NT2/D1 (cell line): Measurements from ENCODE around the gene SMAD1.

ENCODE experiments used
- DNase-seq: peaks from one replicate; pipeline ENCODE4 v3.0.0-alpha.2; 2011; ENCODE audit warnings: low read depth, low spot score
- H3K27me3 ChIP-seq: 2 replicates; pipeline ENCODE4 v1.6.0; 2011; ENCODE audit warnings: mild to moderate bottlenecking; ENCODE audit not compliant: insufficient read length, insufficient read depth
- H3K36me3 ChIP-seq: 2 replicates; pipeline ENCODE4 v1.6.1; 2011; ENCODE audit warnings: mild to moderate bottlenecking, low read length, mixed read lengths; ENCODE audit not compliant: insufficient read depth, insufficient read length
- H3K4me1 ChIP-seq: 2 replicates; pipeline ENCODE4 v1.5.1; 2011; ENCODE audit not compliant: insufficient read depth, insufficient read length
- H3K4me3 ChIP-seq: 2 replicates; pipeline ENCODE4 v1.5.1; 2011; ENCODE audit warnings: low read depth; ENCODE audit not compliant: insufficient read length
- H3K9ac ChIP-seq: 2 replicates; pipeline ENCODE4 v1.6.0; 2011; ENCODE audit warnings: low read depth; ENCODE audit not compliant: insufficient read length
- H3K9me3 ChIP-seq: 2 replicates; pipeline ENCODE4 v1.5.1; 2011; ENCODE audit warnings: mild to moderate bottlenecking, low read length; ENCODE audit not compliant: insufficient read depth
- SUZ12 ChIP-seq: IDR thresholded peaks from 2 replicates; pipeline ENCODE4 v1.6.1; 2011; ENCODE audit not compliant: insufficient read length, insufficient read depth; ENCODE audit errors: extremely low read depth
- YY1 ChIP-seq: IDR thresholded peaks from 2 replicates; pipeline ENCODE4 v1.6.1; 2011; ENCODE audit not compliant: insufficient read length, insufficient read depth
- ZNF274 ChIP-seq: IDR thresholded peaks from 2 replicates; pipeline ENCODE4 v1.6.1; 2011; ENCODE audit warnings: mild to moderate bottlenecking, low read depth, low read length

SMAD1 gene

DNA sequence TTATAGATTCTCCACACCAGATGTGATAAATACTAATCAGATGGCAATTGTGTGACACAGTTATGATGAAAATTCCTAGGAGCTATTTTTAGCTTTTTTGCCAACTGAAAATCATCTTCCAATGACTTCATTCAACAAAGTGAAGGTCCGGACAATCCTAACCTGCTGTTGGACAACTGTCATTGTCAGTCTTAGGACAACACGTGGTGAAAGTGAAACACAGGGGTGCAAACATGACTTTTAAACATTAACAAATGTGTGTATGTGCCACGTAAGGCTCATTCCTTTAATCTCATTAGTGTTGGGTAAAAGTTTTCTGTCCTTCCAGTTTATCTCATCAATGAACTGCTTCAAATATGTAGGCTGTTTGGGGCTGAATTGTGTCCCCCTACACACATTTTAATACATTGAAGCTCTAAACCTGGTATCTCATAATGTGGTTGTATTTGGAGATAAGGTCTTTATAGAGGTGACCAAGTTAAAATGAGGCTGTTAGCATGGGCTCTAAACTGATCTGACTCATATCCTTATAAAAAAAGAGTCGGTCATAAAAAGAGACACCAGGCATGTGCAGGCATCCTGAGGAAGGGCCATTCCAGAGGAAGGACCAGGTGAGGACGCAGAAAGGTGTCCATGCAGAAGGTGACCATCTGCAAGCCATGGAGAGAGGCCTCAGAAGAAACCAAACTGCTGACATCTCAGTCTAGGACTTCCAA is 41.2 kb upstream of the SMAD1 start:
- Histone ChIP-seq H3K9me3 (no peaks in the 10 kb centered on the region), H3K36me3 (no peaks in the 10 kb centered on the region), H3K27me3 (no peaks in the 10 kb centered on the region), H3K4me3 (no peak overlapping the region), H3K9ac (no peak overlapping the region), H3K4me1 (peaks cover 3% of the 10 kb centered on the region)
- TF ChIP-seq SUZ12 (no peak), ZNF274 (no peak), YY1 (no peak)
- DNase-seq, result no peak

DNA sequence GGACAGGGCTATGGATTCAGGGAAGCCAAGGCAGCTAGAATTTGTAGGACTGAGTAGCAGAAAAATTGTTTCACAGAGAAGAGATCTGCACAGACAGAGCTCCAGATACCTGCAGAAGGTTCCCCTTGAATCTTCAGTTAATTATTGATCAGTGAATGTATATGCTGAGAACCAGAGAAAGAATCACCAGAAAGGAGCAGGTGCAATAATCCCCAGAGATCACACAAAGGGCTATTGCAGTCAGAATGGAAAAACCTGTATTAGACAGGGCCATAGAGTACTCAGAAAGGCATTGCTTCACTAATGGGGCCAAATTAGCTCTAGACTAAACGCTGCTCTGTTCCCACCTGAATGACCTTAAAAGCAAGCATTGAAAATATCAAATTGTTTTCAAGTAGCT is 35.5 kb upstream of the SMAD1 start:
- no peak for DNase-seq
- no peaks in the 10 kb centered on the region for H3K36me3 ChIP-seq
- H3K9ac ChIP-seq, result no peak overlapping the region
- H3K4me3 ChIP-seq, result no peak overlapping the region
- H3K9me3 ChIP-seq, result no peaks in the 10 kb centered on the region
- H3K4me1 ChIP-seq, result no peaks in the 10 kb centered on the region
- no peaks in the 10 kb centered on the region for H3K27me3 ChIP-seq
- TF ChIP-seq SUZ12 (no peak), ZNF274 (no peak), YY1 (no peak)

DNA sequence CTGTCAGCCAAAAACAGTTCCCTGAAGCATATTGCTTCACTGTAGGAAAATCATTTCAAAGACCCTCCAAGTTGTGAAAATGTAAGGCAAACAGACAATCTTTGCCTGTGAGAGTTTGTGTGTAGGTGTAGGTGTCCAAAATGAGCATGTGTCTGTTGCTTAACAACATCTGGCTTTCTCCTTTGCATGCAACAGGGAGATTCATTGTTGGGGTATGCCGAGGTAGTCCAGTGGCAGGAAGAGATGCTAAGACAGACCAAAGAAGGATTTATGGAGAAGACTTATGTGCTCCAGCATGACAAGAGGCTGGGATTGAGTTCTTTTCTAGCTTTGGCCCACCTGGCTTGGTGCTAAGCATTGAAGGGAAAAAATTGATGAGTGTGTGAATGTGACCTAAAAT is 29.8 kb upstream of the SMAD1 start:
- Histone ChIP-seq H3K9me3 (no peaks in the 10 kb centered on the region; the same call in 1 of the 2 replicates), H3K27me3 (no peaks in the 10 kb centered on the region), H3K4me3 (no peak overlapping the region), H3K36me3 (no peaks in the 10 kb centered on the region), H3K9ac (no peak overlapping the region), H3K4me1 (no peaks in the 10 kb centered on the region)
- no peak for DNase-seq
- TF ChIP-seq SUZ12 (no peak), YY1 (no peak), ZNF274 (no peak)

DNA sequence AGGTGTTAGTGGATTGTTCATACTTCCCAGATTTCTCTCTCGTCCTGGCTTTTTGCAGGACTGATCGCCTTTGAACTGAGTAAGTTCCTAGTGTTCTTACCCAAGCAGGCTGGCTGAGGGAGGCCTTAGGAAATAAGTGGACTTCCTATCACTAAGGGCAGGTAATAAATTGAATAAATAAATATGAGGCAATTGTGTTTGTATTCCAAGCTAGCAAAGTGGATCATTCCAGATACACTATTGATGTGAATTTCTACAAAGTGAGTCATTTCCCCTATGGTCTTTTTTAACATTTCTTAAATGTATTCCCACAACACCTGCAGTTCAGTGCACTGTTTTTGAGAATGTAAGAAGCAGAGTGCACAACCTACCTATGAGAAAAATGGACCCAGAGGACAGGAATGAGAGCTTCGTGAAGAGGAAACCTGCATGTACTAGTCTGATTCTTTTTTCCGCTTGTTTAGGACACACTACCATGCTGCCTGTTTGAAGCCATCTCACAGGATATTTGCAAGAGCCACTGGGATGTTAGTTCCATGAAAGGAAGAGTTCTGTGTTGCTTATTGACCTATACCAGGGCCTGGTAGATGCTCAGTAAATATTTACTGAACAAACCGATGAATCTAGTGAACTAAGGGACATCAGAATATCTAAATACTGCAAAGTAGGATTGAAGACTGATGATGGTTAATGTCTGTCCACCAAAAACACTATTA is 29.0 kb upstream of the SMAD1 start:
- H3K36me3 ChIP-seq, result no peaks in the 10 kb centered on the region
- no peak overlapping the region for H3K4me3 ChIP-seq
- H3K27me3 ChIP-seq, result no peaks in the 10 kb centered on the region
- no peak overlapping the region for H3K9ac ChIP-seq
- no peak for DNase-seq
- peaks cover 4% of the 10 kb centered on the region; the same call in 1 of the 2 replicates for H3K9me3 ChIP-seq
- no peak for TF ChIP-seq SUZ12
- no peak for TF ChIP-seq ZNF274
- TF ChIP-seq YY1, result no peak
- H3K4me1 ChIP-seq, result no peaks in the 10 kb centered on the region

DNA sequence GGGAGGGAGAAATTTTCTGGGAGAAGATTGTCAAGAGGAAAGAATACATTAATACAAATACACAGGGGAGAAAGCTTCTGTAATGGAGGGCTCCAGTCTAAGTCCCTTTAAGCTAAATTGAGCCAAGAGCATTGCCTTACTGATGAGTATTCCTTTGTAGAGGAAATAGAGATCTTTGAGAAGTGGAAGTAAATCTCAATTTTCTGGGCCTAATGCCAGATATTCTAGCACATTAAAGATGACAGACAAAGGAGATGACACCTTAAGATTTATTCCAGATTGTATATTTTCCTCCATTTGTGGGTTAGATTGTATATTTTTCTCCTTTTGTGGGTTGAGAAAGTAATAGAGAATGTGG is 28.5 kb upstream of the SMAD1 start:
- Histone ChIP-seq H3K4me1 (no peaks in the 10 kb centered on the region), H3K27me3 (no peaks in the 10 kb centered on the region), H3K36me3 (no peaks in the 10 kb centered on the region), H3K9me3 (peaks cover 7% of the 10 kb centered on the region; the same call in 1 of the 2 replicates), H3K4me3 (no peak overlapping the region), H3K9ac (no peak overlapping the region)
- DNase-seq, result no peak
- TF ChIP-seq ZNF274, result no peak

DNA sequence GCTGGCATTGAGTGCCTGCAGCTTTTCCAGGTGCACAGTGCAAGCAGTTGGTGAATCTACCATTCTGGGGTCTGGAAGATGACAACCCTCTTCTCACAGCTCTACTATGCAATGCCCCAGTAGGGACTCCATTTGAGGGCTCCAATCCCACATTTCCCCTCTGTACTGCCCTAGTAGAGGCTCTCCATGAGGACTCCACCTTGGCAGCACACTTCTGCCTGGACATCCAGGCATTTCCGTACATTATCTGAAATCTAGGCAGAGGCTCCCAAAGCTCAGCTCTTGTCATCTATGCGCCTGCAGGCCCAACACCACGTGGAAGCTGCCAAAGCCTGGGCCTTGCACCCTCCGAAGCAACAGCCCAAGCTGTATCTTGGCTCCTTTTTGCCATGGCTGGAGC is 8.4 kb upstream of the SMAD1 start:
- Histone ChIP-seq H3K9me3 (peaks cover 33% of the 10 kb centered on the region; the same call in 1 of the 2 replicates), H3K4me3 (no peak overlapping the region), H3K4me1 (no peaks in the 10 kb centered on the region), H3K27me3 (no peaks in the 10 kb centered on the region), H3K9ac (no peak overlapping the region), H3K36me3 (no peaks in the 10 kb centered on the region)
- no peak for DNase-seq
- TF ChIP-seq YY1, result no peak
- no peak for TF ChIP-seq SUZ12
- TF ChIP-seq ZNF274, result no peak

DNA sequence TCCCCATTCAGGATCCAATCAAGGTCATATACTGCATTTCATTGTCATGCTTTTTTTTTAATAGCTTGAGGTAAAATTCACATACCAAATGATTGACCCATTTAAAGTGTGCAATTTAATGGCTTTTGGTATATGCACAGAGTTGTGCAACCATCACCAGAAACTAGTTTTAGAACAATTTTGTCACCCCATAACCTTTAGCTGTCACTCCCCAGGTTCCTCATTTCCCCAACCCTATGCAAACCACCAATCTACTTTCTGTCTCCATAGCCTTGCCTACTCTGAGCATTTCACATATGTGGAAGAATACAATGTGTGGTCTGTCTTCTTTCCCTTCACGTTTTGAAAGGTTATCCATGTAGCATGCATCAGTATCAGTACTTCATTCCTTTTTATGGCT is 1.4 kb upstream of the SMAD1 start:
- no peak overlapping the region for H3K9ac ChIP-seq
- no peak for TF ChIP-seq SUZ12
- no peak for TF ChIP-seq ZNF274
- TF ChIP-seq YY1, result no peak
- H3K36me3 ChIP-seq, result no peaks in the 10 kb centered on the region
- H3K4me1 ChIP-seq, result no peaks in the 10 kb centered on the region
- peaks cover 6% of the 10 kb centered on the region; the same call in 1 of the 2 replicates for H3K9me3 ChIP-seq
- H3K4me3 ChIP-seq, result no peak overlapping the region
- H3K27me3 ChIP-seq, result no peaks in the 10 kb centered on the region
- DNase-seq, result no peak

DNA sequence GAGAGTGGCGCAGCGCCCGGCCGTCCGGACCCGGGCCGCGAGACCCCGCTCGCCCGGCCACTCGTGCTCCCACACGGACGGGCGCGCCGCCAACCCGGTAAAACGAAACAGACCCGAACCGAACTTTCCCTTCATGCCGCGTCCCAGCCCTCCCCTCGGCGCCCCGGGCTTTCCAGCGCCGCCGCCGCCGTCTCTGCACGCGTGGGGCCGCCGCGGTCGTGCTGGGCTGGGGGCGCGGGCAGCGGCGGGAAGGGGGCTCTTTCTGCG is 222 bp downstream of the SMAD1 start:
- Histone ChIP-seq H3K4me3 (peak overlapping the region; percentile 65), H3K9ac (peak overlapping the region; percentile 87), H3K36me3 (no peaks in the 10 kb centered on the region), H3K27me3 (no peaks in the 10 kb centered on the region), H3K4me1 (no peaks in the 10 kb centered on the region), H3K9me3 (peaks cover 5% of the 10 kb centered on the region; the same call in 1 of the 2 replicates)
- no peak for DNase-seq
- TF ChIP-seq ZNF274 (no peak), SUZ12 (no peak), YY1 (no peak)
